Endometrial microvascular endothelial cells (primary cell): ENCODE measurements around the gene HDAC9. TPM values are rescaled to one million over a fixed set of nuclear protein-coding genes. Genes with fewer than 3 reads are reported as not detected.

Source experiments
- in situ Hi-C: cut with HindIII; loops from 2 replicates; pipeline ENCODE4 v1.10.0; 2017; ENCODE audit warnings: low sequenced_read_pairs, low pct_unique_long_range_greater_than_20kb; ENCODE audit errors: inconsistent ontology term
- total RNA-seq: library from RNA; depleted of rRNA; stranded (reverse); fragments of >200 nt; gene quantifications from one replicate; pipeline ENCODE4 v1.2.3, GENCODE V29; 2015; ENCODE audit errors: inconsistent ontology term

HDAC9 gene
- total RNA-seq, 1 donor from 2014 or later = 6.3 TPM

DNA sequence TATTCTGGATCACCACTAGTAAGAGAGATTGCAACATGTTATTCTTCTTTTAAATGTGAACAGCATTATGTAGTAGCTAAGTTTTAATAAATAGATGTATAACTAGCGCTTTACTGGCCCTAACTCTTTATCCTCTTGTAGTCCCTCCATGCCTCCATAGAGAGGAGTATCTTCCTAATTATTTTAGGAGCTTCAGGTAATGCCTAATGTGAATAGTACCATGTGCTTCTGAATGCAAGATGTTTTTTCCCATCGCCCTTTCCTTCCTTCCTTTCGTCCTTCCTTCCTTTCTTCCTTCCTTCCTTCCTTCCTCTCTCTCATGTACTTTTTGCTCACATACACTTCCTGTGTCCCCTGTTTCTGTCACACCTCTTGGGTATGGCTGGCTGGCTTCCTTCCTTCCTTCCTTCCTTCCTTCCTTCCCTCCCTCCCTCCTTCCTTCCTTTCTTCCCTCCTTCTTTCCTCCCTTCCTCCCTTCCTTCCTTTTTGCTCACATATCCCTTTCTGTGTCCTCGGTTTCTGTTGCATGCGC is 290.7 kb downstream of the HDAC9 start:
- in situ Hi-C loops = no loop called here

DNA sequence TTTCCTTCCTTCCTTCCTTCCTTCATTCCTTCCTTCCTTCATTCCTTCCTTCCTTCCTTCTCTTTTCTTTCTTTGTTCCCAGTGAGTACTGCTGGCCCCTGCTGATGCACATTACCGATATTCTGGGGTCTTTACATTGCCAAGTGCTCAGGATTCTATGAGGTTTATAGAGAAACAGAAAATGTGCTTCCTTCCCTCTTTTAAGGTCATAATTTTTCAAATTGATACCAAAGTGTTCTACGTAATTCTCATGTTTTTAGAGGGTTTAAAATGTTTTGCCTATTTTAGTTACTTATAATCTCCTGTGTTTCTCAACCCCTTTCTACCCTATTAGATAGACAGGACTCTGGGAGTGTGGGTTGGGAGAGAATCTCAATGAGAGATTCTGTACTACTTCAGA is 291.2 kb downstream of the HDAC9 start:
- in situ Hi-C loops = no loop called here

DNA sequence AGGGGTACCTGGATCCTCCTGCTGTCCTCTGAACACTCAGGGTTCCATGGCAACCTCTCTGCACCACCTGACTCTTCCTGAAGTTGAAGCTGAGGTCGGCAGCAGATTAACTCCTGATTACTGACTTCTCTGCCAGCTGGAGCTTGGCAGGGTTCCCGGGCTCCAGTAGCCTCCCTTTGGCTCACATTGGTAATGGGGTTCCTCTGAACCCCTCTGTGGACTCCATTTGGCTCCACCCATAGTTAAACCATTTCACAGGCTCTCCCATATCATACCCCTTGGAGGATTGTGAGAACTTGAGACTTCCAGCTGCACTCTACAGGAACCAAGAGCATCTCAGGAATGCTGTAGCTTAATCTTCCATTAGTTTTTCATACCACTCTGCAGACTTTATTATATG is 292.5 kb downstream of the HDAC9 start:
- in situ Hi-C loops = no loop called here

DNA sequence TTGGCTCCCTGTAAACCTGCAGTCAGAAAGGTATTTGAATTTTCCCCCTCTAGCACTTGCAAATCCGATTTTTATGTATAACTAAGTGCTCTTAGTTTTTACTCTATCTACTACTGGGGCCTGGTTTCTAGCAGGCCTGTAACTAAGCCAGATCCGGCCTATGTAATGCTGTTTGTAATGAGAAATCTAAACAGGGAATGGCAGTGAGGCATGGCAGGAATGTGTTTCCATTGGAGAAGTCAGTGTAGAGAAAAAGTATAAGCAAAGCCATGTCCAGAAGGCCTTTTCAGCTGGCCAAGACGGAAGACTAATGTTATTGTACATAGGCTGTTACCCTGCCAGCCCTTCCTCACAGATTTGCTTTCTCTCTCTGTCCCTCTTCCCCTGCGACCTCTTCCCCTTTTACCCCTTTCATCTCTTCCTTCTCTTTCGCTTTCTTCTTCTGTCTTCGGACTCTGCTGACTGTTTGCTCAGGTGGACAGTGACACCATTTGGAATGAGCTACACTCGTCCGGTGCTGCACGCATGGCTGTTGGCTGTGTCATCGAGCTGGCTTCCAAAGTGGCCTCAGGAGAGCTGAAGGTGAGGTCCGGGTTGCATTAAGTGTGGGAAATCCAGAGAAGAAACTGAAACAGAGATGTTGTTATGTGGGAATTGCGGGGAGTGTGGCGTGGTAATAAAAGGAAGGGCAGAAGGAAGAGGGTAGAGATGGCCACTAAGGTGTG is 297.5 kb downstream of the HDAC9 start:
- in situ Hi-C loops = no loop called here

DNA sequence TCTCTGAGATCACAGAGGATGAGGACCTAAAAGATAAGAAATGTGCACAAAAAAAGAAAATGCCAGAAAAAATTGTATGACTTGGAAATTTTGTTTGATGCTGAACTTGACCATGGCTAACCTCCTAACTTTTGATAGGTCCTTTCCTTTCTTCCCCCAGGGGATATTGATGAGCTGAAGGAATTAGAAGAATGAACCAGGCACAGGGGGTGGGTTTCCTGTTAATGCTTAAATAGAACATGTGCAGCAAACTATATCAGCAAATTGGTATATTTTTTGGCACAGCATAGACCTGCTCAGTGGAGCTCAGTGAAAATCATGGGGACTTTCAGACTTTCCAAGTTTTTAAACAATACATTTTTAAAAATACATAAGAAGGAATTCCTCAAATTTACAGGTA is 300.7 kb downstream of the HDAC9 start:
- in situ Hi-C loops = no loop called here

DNA sequence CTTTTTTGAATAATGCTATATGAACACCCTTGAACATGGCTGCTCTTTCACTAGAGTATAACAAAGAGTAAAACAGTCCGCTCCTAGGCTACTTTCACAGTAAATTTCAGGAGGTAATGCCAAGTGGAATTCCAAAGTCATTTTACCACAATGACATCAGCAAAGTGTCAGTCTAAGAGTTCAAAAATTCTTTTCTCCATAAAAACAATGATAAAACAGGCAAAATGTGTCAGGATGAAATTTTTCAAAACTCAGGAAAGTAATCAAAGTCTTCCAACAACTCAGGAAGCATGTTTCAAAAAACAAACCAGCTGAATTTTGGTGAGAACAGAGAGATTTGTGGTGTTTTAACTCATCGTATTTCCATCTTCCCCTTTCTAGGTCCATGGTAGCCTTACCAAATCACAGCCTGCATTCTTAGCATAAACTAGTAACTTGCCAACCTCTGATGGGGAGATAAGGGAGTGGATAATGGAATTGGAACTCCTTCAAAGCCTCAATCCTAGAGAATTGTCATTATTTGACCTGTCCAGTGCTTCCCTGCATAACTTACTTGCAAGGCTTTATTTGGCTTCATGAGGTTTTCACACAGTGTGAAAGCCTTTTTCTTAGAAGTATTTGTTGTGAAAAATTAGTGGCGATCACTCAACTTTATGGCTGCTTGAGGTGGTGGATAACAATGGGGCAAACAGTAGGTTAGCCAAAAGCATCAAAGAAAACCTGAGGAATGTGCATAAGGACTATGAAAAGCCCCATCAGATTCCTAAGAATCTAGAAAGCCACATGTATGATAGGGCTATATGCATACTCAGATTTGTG is 302.7 kb downstream of the HDAC9 start:
- in situ Hi-C loops = no loop called here

DNA sequence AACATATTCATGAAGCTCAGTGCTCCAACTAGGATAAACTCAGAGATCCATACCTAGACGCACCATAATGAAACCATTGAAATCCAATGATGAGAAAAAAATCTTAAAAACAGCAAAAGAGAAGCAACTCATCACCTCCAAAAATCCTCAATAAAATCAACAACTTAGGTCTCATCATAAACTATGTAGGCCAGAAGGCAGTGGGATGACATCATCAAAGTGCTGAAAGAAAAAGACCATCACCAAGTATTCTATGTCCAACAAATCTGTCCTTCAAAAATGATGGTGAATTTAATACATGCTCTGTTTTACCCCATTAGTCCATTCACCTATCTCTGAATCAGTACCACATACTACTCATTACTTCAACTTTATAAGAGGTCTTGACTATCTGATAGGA is 304.4 kb downstream of the HDAC9 start:
- in situ Hi-C loops = no loop called here

DNA sequence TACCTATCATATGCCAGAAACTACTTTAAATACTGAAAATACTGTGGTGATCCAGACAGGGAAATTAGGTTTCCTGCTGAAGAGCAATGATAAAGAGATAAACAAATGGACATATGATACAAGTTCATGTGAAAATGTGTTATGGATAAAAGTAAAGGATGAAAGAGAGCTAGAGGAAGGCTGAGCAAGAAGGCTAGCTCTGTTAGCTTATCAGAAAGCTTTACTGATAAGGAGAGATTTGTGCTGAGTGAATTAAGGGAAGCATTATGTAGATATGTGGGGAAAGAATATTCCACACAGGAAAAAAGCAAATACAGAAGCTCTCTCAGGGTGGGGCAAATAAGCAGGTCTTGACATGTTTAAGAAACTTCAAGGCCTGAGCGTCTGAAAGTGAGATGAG is 308.4 kb downstream of the HDAC9 start:
- in situ Hi-C loops = no loop called here

DNA sequence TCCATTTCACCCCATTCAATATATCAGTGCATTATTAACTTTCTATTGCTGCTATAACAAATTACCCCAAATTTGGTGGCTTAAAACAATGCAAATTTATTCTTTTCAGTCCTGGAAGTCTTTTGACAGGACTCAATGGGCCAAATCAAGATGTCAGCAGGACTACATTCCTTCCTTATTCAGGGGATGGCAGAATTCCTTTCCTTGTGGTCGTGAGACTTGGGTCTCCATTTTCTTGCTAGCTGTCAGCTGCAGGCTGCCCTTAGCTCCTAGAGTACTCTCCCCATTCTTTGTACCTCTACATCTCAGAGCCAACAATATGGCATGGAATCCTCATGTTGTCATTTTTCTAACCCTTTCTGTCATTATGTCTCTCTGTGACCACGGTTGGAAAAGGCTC is 310.6 kb downstream of the HDAC9 start:
- in situ Hi-C loops = no loop called here

DNA sequence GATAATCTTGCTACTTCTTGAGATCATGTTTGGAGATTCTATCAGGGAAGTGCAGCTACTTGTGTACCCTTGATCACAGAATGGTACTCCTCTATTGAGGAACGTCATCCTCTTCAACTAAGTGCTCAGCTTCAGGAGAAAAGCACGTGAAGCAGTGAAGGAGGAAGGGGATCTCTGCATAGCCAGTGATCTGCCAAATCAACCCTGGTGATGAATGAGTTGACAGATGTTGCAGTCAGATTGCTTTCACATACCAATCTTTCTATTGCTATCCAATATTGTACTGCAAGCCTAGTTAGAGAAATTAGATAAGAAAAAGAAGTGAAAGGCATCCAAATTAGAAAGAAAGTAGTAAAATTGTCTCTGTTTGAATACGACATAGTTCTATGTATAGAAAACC is 312.5 kb downstream of the HDAC9 start:
- in situ Hi-C loops = no loop called here

DNA sequence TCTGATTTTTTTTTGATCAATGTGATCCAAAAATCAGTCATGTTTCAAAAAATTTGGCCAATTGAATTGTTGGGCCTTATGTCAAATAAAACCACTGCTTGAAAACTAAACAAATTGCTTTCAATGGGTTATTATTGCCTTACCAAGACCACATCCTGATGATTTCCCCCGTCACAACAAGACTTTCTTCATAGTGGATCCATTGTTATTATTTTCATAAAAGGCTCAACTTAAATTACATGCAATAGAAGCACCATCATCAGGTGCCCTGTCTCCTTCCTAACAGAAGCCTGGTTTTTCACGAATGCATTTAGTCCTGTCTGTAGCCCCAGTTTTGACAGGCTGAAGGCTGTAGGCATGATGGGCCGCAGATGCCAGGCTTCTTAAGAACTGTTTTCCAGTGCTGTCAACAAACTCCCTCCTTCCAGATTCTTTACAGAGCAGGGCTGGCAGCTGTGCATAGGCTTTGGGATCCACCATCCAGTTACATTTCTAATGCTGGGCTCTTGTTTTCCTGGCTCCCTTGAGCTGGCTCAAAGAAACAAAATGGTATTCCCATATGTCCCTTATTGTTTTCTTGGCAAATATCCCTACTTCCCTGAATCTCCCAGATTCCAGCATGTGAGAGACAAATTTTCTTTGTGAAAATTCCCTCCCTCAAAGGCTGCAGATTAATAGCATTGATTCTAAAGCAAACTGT is 319.9 kb downstream of the HDAC9 start:
- in situ Hi-C loops = no loop called here

DNA sequence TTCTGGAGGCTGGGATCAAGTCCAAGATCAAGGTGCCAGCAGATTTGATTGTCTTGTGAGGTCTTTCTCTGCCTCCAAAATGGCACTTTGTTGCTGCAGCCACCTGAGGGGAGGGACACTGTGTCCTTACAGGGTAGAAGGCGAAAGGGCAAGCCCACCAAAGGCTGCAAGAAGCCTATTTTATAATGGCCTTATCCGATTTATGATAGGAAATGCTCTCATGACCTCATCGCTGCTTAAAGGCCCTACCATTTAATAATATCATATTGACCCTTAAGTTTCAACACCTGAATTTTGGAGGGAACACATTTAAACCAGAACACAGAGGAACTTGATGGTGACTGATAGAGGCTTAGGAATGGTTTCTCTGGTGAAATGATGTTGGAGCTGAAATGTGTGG is 325.4 kb downstream of the HDAC9 start:
- in situ Hi-C loops = no loop called here

DNA sequence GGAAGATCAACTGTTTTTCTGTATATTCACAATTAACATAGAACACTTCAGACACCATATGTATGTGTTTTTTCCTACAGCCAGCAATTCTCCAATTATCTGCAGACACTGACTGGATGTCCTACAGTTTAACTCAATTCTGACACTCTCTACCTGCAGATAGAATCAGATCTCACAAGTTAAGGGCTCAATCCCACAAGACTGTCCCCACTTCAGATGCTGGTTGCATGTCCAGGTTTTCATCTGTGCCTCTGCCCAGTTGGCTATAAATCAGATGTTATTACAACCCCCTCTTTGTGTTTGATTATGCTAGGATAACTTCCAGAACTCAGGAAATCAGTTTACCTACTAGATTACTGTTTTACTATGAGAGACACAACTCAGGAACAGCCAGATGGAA is 326.0 kb downstream of the HDAC9 start:
- in situ Hi-C loops = no loop called here

DNA sequence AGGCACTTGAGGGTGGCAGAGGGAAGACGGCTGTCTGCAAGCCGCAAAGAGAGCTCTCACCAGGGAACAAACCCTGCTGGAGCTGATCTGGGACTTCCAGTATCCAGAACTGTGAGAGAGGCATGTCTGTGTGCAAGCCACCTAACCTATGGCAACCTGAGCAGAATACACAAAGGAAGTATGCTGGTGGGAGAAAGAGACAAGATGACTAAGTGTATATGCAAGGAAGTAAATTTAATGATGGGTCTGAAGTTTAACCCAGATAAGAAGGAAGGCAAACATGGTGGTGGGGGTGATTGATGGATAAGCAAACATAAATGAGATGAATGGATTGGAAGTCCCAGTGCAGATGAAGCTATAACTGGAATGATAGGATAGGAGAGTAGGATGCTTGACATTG is 328.6 kb downstream of the HDAC9 start:
- in situ Hi-C loops = no loop called here

DNA sequence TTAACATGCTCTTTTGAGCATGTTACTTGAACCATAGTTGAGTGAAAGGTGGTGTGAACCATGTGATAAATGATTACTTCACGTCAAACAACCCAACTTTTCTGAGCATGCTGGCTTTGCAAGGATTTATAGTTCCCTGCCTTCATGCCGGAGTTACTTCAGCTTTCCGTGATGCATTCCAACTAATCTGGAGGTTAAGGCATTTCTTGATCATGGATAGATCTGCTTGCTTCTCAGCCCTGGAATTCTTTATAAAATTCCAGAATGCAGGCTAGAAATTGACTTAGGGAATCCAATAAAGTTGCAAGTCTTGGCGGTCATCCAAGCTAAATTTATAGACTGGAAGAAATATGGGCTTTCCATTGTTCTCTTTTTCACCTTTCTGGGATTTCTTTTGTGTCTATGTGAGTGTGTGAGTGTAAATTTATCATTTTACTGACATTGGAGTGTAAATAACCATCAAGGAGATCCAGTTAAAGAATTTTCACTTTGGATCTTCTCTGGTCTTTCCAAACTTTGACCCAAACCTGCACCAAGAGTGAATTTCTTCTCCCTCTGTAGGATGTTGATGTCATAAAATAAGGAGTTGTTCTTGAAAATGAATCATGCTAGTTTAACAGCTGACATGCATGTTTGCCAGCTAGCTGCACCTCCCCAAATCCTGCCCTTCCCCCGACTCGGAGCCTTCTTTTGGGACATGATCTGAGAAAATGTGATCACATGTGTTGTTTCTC is 332.9 kb downstream of the HDAC9 start:
- in situ Hi-C loops = no loop called here

DNA sequence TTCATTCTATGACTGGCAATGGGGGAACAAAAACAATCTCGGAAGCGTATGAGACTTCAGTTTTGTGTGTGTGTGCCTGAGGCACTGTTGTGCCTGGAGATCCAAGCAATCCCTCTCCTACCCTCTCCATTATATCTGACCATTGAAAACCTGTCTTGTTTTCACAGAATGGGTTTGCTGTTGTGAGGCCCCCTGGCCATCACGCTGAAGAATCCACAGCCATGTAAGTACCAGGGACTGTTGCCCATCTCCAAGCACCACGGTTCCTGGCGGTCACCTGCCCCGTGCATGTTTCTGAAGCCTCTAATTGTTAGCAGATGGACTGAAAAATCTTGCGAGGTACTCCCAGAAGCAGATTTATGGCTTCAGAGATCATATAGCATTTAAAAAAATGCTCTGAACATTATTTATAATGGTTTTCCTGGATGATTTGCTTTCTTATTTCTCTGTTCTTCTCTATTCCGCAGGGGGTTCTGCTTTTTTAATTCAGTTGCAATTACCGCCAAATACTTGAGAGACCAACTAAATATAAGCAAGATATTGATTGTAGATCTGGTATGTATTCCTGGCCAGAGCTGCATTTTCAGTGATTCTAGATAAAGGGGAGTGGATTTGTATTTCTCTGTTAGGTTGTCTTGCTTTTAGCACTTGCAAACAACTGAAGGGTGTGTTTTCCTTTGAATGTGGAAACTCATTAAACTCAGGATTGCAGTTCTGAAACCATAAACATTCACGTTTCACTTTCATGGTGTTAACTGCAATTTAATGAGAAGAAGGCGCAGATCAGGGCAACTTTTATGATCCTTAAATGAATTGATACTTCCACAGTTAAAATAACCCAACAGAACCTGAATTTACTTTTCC is 333.7 kb downstream of the HDAC9 start:
- in situ Hi-C loops = no loop called here

DNA sequence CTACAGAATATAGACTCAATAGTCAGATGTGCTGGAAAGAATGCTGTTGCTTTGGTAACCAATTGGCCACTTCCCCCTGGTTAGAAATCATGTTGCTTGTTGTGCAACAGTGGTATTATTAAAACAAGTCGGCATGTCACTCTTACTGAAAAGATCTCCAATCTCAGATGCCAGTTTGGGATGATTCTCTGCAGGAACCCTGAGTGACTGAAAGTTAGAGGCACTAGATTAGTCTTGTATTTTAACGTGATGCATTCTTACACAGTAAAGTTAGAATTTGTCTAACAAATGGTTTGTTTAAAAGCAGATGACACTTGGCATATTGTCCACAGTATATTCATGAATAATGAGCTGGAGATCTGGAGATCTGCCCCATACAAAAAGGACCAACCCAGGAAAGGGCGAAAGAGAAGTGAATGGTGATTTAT is 334.3 kb downstream of the HDAC9 start:
- in situ Hi-C loops = no loop called here

DNA sequence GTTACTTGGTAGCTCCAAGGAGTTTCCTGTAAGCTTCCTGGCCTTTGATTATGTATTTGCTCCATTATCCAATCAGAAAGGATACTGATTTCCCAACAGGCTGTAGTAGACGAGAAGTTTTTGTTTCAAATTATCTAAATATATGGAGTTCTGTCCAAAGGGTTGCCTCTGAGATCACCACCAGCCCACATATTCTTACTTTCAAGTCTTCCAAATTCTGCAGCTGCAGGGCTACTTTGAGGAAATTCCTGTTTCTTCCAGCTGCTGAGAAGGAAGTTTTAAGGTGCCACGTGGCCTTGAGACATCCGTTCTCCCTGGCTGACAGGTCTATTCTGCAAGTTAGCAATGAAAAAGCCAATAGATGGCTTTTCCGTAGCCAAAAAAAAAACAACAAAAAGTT is 335.9 kb downstream of the HDAC9 start:
- in situ Hi-C loops = no loop called here
